HepG2 (cell line): Measurements from ENCODE around the gene MRPL2. TPM values are rescaled to one million over a fixed set of nuclear protein-coding genes. Genes with fewer than 3 reads are reported as not detected.

Experiments
- ASH2L ChIP-seq: fragments of 300-600, 200-600 bp; sonication (generic); IDR thresholded peaks from 2 replicates; pipeline ENCODE4 v1.7.0; 2017; ENCODE audit warnings: low read depth, mild to moderate bottlenecking, moderate library complexity, mixed read lengths, low read length; ENCODE audit not compliant: insufficient read length
- CTCF ChIP-seq: sonication (generic); formaldehyde crosslinking; IDR thresholded peaks from 2 replicates; pipeline ENCODE4 v1.5.0; 2020; ENCODE audit warnings: mild to moderate bottlenecking, missing genetic modification reagents, moderate library complexity
- PHF21A ChIP-seq: sonication (generic); formaldehyde crosslinking; IDR thresholded peaks from 2 replicates; pipeline ENCODE4 v1.5.0; 2020; ENCODE audit warnings: mild to moderate bottlenecking, missing genetic modification reagents
- TRAFD1 ChIP-seq: sonication (generic); formaldehyde crosslinking; IDR thresholded peaks from 2 replicates; pipeline ENCODE4 v1.5.1; 2020; ENCODE audit warnings: missing genetic modification reagents, mild to moderate bottlenecking, borderline replicate concordance
- WIZ ChIP-seq: sonication (generic); formaldehyde crosslinking; IDR thresholded peaks from 2 replicates; pipeline ENCODE4 v1.5.1; 2020; ENCODE audit warnings: mild to moderate bottlenecking, missing genetic modification reagents
- ZBTB43 ChIP-seq: sonication (generic); formaldehyde crosslinking; conservative IDR thresholded peaks from 2 replicates; pipeline ENCODE4 v1.4.0; 2020; ENCODE audit warnings: missing genetic modification reagents
- ZNF264 ChIP-seq: sonication (generic); formaldehyde crosslinking; IDR thresholded peaks from 2 replicates; pipeline ENCODE4 v1.4.0; 2020; ENCODE audit warnings: missing genetic modification reagents
- ZNF280D ChIP-seq: sonication (generic); formaldehyde crosslinking; IDR thresholded peaks from 2 replicates; pipeline ENCODE4 v1.5.1; 2020; ENCODE audit warnings: mild to moderate bottlenecking, missing genetic modification reagents
- ZNF354B ChIP-seq: sonication (generic); formaldehyde crosslinking; IDR thresholded peaks from 2 replicates; pipeline ENCODE4 v1.8.0; 2022; ENCODE audit warnings: mild to moderate bottlenecking, missing genetic modification reagents
- ZNF616 ChIP-seq: sonication (generic); formaldehyde crosslinking; IDR thresholded peaks from 2 replicates; pipeline ENCODE4 v1.5.0; 2020; ENCODE audit warnings: low read depth, mild to moderate bottlenecking, missing genetic modification reagents
- ZNF687 ChIP-seq: sonication (generic); formaldehyde crosslinking; IDR thresholded peaks from 2 replicates; pipeline ENCODE4 v1.5.1; 2020; ENCODE audit warnings: mild to moderate bottlenecking, missing genetic modification reagents, moderate library complexity
- ZNF704 ChIP-seq: sonication (generic); formaldehyde crosslinking; IDR thresholded peaks from 2 replicates; pipeline ENCODE4 v1.8.1; 2023; ENCODE audit warnings: mild to moderate bottlenecking, inconsistent platforms, moderate library complexity, missing genetic modification reagents, borderline replicate concordance
- ZNF792 ChIP-seq: IDR thresholded peaks from 2 replicates; pipeline ENCODE4 v1.6.1; 2016
- polyA plus RNA-seq, 8 experiments: library from polyadenylated mRNA; depleted of rRNA in 3 of 8; stranded (reverse) in 7 of 8; unstranded in 1 of 8; fragments of >200 nt; fragmentation: Illumina TruSeq in 4 of 8; extraction: Trizol in 4 of 8; gene quantifications; 2 replicates each; pipeline versions ENCODE4 v1.2.1 to v1.2.3, GENCODE V29; 2011 to 2016; ENCODE audit warnings: low read depth in 4 of 8, missing spikeins in 1 of 8, mixed read lengths in 1 of 8; ENCODE audit not compliant: insufficient read depth in 1 of 8
- total RNA-seq, 5 experiments: library from RNA; depleted of rRNA; stranded (reverse); fragments of >200 nt; fragmentation: Illumina TruSeq; extraction: Trizol; gene quantifications; 2 replicates each; pipeline ENCODE4 v1.2.3, GENCODE V29; 2016; ENCODE audit warnings: low read depth in 1 of 5

Gene MRPL2
- total and polyA plus RNA-seq, 2 of the 13 experiments (the other 11 are each of a cell fraction or from before 2014, with no cell fraction given) = 56.8 to 65.6 TPM

GRCh38 chr6:43076464-43077332, 17.5 kb upstream of the MRPL2 start (continued):
- TF ChIP-seq ZNF687 = peak; percentile 81
- peak; percentile 33; the same call in 1 of the 2 replicates for TF ChIP-seq ZNF792 (CRISPR knock-in tag)
- TF ChIP-seq ZBTB43 = 0 out of 2 replicates have a peak, but pooled peaks have one; percentile 13
- TF ChIP-seq ZNF616 = 0 out of 2 replicates have a peak, but pooled peaks have one; percentile 20
- peak; percentile 62; the same call in 1 of the 2 replicates for TF ChIP-seq TRAFD1 (CRISPR knock-in tag)
- TF ChIP-seq ZNF704 (CRISPR knock-in tag) = 0 out of 2 replicates have a peak, but pooled peaks have one; percentile 13
- TF ChIP-seq ZNF354B = peak; percentile 53; the same call in 1 of the 2 replicates
- TF ChIP-seq CTCF (CRISPR knock-in tag) = 0 out of 2 replicates have a peak, but pooled peaks have one; percentile 1
- 0 out of 2 replicates have a peak, but pooled peaks have one; percentile 37 for TF ChIP-seq ZNF280D
- TF ChIP-seq WIZ (CRISPR knock-in tag) = peak; percentile 36; the same call in 1 of the 2 replicates
- peak; percentile 62 for TF ChIP-seq ASH2L
- TF ChIP-seq PHF21A (CRISPR knock-in tag) = 0 out of 2 replicates have a peak, but pooled peaks have one; percentile 8
- TF ChIP-seq ZNF264 = no peak
